RWPE1 (cell line): ENCODE measurements around the gene SUDS3.
"Not testable (repeated sequence)": the region's sequence is repeated elsewhere in the genome, so short reads cannot be mapped to it uniquely, and the experiment has no call there.

ENCODE experiments used
- CTCF ChIA-PET: fragments of 350-600 bp; sonication (Branson Sonifier 250); formaldehyde crosslinking; extraction: SDS; loops from one replicate; lab custom pipeline; 2021; lab: Yijun Ruan, JAX
- POLR2A ChIA-PET: fragments of 400-600 bp; formaldehyde crosslinking; extraction: SDS; loops from one replicate; lab custom pipeline; 2020; ENCODE audit warnings: antibody characterized with exemption; ENCODE audit not compliant: low non-redundant PET; lab: Yijun Ruan, JAX
- DNase-seq: peaks from one replicate; pipeline ENCODE4 v3.0.0; 2012; ENCODE audit warnings: low spot score
- H3K27ac ChIP-seq: fragments of 450-650 bp; 2 replicates; pipeline ENCODE4 v1.5.1; 2017
- TF ChIP-seq, protein P1 (sequence below): fragments of 450-650 bp; conservative IDR thresholded peaks from 2 replicates; pipeline ENCODE4 v1.5.1; 2017; ENCODE audit warnings: low read depth, mild to moderate bottlenecking

The SUDS3 gene

DNA sequence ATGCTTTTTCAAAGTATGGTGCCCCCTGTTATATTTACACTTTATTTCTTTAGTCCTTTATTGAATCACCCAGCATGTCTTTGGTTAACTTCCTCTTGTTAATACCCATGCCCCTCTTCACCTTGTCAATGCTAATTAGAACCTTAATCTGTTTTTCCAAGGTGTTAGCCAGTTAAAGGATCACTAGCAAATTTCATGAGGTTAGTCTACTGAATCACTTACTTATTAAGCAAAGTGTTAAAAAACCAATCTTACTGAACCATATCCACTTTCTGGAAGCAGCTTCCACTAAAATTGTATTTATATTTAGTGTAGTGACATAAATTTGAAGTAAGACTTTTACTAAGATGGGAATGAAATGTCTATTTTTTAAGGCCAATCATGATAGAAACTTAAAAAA is 31.5 kb upstream of the SUDS3 start:
- POLR2A ChIA-PET: no interaction called here
- no peak overlapping the region for H3K27ac ChIP-seq
- TF ChIP-seq, protein P1, sequence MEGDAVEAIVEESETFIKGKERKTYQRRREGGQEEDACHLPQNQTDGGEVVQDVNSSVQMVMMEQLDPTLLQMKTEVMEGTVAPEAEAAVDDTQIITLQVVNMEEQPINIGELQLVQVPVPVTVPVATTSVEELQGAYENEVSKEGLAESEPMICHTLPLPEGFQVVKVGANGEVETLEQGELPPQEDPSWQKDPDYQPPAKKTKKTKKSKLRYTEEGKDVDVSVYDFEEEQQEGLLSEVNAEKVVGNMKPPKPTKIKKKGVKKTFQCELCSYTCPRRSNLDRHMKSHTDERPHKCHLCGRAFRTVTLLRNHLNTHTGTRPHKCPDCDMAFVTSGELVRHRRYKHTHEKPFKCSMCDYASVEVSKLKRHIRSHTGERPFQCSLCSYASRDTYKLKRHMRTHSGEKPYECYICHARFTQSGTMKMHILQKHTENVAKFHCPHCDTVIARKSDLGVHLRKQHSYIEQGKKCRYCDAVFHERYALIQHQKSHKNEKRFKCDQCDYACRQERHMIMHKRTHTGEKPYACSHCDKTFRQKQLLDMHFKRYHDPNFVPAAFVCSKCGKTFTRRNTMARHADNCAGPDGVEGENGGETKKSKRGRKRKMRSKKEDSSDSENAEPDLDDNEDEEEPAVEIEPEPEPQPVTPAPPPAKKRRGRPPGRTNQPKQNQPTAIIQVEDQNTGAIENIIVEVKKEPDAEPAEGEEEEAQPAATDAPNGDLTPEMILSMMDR: no peak
- CTCF ChIA-PET: no interaction called here
- no peak for DNase-seq

DNA sequence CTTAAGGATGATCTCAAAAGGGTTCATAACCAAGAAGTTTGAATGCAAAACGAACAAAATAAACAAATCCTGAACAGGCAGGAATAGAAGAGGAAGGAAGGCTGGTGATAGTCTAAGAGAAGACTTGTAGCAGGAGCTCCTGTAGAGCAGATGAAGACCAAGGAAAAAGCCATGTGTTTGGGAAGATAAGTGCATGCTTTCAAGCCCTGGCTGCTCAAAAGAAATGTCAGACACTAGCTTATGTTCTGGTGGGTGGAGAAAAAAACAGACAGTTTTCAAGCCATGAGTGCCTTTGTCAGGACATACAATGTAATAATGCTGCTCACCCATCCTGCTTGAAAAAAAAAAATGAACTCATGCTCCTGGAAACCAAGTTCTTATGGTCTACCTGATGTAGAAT is 31.0 kb upstream of the SUDS3 start:
- CTCF ChIA-PET: interaction anchor here (0.6 to 1.3 kb wide), 2 partner anchors 15 to 164 kb away, joined by 4 read pairs; no protein-coding TSS in a partner anchor
- no peak for DNase-seq

DNA sequence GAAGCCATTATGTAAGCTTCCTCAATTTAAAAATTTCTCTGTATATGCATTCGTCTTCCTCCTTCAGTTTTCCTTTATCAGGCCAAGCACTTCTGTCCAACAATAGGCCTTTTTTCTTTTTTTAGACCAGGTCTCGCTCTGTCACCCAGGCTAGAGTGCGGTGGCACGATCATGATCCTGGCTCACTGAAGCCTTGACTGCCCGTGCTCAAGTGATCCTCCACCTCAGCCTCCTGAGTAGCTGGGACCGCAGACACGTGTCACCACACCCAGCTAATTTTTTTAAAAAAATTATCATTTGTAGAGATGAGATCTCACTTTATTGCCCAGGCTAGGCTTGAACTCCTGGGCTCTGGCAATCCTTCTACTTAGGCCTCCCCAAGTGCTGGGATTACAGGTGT is 29.5 kb upstream of the SUDS3 start:
- DNase-seq: no peak
- H3K27ac ChIP-seq: no peak overlapping the region
- TF ChIP-seq, protein P1: no peak
- ChIA-PET CTCF (interaction anchor here (0.5 kb wide), 1 partner anchor 9 kb away, joined by 3 read pairs; no protein-coding TSS in a partner anchor), POLR2A (no interaction called here)

More for the DNA sequence above, 31.0 kb upstream of the SUDS3 start:
- H3K27ac ChIP-seq: no peak overlapping the region
- TF ChIP-seq, protein P1: no peak
- POLR2A ChIA-PET: no interaction called here

DNA sequence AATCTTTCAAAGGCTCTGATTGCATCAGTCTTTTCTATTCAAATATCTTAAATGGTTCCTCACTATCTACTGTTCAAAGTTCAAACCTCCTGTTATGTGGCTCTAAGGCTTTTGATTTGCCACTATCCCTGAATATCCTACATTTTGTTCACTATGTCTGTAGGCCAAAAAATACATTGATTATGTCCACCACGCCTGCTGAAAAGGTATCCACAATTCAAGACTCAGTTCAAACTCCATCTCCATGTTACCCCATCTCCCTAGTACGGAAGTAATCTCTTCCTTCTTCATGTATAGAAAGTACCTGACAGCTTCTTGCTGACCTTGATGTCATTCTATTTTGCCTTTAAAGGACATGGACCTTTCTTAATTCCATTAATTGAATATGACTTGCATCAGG is 28.4 kb upstream of the SUDS3 start:
- ChIA-PET CTCF (interaction anchor here (0.6 kb wide), 1 partner anchor 11 kb away, joined by 3 read pairs; no protein-coding TSS in a partner anchor), POLR2A (no interaction called here)
- no peak overlapping the region for H3K27ac ChIP-seq
- TF ChIP-seq, protein P1: no peak
- no peak for DNase-seq

DNA sequence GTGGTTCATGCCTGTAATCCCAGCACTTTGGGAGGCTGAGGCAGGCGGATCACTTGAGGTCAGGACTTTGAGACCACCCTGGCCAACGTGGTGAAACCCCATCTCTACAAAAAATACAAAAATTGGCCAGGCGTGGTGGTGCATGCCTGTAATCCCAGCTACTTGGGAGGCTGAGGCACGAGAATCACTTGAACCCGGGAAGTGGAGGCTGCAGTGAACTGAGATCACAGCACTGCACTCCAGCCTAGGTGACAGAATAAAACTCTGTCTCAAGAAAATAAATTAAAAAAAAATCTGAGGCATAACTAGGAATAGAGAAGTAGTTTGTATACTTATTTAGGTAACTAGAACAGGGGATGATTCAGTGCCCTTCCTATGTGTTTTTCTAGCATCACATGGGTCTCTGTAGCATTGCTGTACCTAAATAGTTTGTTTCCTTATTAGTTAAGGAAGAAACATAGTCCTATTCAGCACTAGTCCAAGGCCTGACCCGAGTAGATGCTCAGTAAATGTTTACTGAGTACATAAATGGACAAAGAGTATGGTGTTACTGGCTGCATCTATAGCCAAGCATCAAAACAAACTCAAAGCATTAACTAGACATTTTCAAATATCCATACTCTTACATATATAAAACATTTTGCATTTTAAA is 25.3 kb upstream of the SUDS3 start:
- no peak overlapping the region for H3K27ac ChIP-seq
- DNase-seq: no peak
- ChIA-PET CTCF (interaction anchor here (0.7 kb wide), 1 partner anchor 17 kb away, joined by 4 read pairs; no protein-coding TSS in a partner anchor), POLR2A (no interaction called here)
- TF ChIP-seq, protein P1: no peak

DNA sequence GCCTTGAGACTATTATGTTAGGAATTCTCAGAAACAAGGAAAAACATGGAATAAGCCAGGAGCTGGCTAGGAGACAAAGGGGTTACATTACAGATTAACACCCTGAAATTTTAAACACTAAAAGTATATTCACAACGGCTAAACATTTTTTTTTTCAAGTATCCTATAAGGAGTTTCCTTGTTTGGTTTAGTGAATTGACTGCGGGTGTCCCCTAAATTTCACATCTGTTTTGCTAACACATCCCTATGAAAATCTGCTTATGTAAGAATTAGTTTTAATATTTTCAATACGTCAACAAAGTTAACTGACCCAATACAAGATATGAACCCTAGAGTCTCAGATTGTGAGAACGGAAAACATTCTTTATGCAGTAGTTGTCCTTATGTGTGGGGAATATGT is 22.6 kb upstream of the SUDS3 start:
- no peak for DNase-seq
- no peak overlapping the region for H3K27ac ChIP-seq
- POLR2A ChIA-PET: interaction anchor here (0.6 kb wide), 1 partner anchor 22 kb away, joined by 3 read pairs; no protein-coding TSS in a partner anchor
- TF ChIP-seq, protein P1: no peak
- CTCF ChIA-PET: interaction anchor here (0.6 kb wide), 1 partner anchor 1312 kb away, joined by 4 read pairs; no protein-coding TSS in a partner anchor

DNA sequence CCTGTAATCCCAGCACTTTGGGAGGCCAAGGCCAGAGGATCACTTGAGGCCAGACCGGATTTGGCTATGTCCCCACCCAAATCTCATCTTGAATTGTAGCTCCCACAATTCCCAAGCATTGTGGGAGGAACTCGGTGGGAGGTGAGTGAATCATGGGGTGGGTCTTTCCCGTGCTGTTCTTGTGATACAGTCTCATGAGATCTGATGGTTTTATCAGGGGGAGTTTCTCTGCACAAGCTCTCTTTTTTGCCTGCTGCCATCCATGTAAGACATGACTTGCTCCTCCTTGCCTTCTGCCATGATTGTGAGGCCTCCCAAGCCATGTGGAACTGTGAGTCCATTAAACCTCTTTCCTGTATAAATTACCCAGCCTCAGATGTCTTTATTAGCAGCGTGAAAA is 21.9 kb upstream of the SUDS3 start:
- H3K27ac ChIP-seq, CTCF ChIA-PET, POLR2A ChIA-PET, DNase-seq: not testable (repeated sequence)
